NCI-H524 (cell line): ENCODE measurements around the gene SIN3A.
A peak's percentile ranks its signal among the peaks of the same experiment; 100 is the strongest.

Source experiments
- DNase-seq, 2 experiments: peaks; one replicate each; lab custom pipeline; 2025; lab: John Stamatoyannopoulos, UW

The SIN3A gene

GRCh38 chr15:75380773-75381172 is 70.7 kb downstream of the SIN3A start:
- no peak for DNase-seq

GRCh38 chr15:75371901-75372688 is 79.4 kb downstream of the SIN3A start:
- DNase-seq = no peak

- DNase-seq = no peak
These were observed 80.0 kb downstream of the SIN3A start for GRCh38 chr15:75371486-75371885.

- no peak for DNase-seq
These were observed 81.5 kb downstream of the SIN3A start for GRCh38 chr15:75369897-75370581.

DNA sequence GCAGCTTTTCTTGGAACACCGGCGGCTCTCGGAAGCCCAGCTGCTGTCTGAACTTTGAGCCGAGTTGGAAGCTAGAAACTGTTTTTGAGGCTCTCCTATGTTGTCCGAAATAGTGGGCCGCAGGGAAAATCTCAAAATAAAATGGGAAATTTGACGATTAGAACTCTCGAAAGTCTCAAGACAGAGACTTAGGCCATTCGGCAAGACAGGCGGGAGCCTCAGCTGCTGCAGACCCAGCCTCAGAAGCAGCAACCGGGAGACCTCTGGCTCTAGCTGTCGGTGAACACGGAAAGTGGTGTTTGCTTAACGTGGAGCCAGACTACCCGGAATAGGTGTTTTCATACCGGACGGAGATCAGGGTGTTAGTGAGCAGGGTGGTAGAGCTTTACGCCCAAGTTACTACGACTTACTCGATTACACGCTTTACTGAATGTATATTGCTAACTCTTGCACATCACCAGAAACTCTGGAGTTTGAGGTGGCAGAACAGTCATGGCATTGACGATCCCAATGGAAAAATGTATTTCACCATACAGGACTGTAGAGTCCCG is 82.7 kb downstream of the SIN3A start:
- no peak for DNase-seq

- DNase-seq = peak; percentile 96 to 99
These were observed 83.4 kb downstream of the SIN3A start, which contains the start of gene MAN2C1 for GRCh38 chr15:75367913-75368688. MAN2C1 (minus strand) TSS chr15:75368607; CDS start chr15:75368583, 24 bp downstream.

GRCh38 chr15:75367406-75367912 is 84.0 kb downstream of the SIN3A start:
- no peak for DNase-seq

- no peak for DNase-seq
These were observed 84.5 kb downstream of the SIN3A start for GRCh38 chr15:75367006-75367405.

DNA sequence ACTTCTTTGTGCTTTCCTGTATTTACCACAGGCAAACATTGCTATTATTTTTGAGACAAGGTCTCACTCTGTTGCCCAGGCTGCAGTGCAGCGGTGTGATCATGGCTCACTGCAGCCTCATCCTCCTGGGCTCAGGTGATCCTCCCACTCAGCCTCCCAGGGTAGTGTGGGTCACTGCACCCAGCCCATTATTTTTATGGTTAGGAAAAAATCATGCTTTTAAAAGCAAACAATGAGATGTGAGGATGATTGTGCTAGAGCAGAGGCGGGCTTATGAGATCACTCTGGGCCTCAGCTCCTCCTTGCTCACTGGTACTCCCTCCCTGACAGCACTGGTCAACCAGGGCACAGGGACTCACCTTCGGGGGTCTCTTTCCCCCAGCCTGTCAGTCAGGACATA is 85.3 kb downstream of the SIN3A start:
- DNase-seq = no peak

- no peak for DNase-seq
These were observed 86.6 kb downstream of the SIN3A start for GRCh38 chr15:75364881-75365280.

GRCh38 chr15:75363786-75364185 is 87.7 kb downstream of the SIN3A start:
- no peak for DNase-seq

- no peak for DNase-seq
These were observed 88.7 kb downstream of the SIN3A start for GRCh38 chr15:75362642-75363249.

GRCh38 chr15:75361989-75362641 is 89.4 kb downstream of the SIN3A start:
- no peak for DNase-seq

- no peak for DNase-seq
These were observed 90.0 kb downstream of the SIN3A start for GRCh38 chr15:75361361-75361988.

DNA sequence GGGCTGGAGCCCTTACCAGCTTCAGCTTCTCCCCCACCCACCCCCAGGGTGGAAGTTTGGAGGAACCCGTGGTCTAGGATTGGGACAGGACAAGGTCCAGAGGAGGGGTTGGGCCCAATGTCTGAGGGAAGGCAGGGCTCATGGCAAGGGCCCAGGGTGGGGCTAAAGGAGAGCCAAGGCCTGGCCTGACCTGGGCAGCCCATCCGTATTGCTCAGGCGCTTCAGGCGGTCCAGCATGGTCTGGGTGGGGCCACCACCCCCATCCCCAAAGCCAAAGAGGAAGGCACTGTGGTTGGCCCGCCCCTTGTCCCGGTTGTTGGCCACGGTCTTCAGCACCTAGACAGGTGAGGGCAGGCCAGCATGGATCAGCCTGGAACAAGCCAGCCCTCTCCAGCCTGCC is 90.6 kb downstream of the SIN3A start:
- no peak for DNase-seq

- no peak for DNase-seq
These were observed 91.1 kb downstream of the SIN3A start for GRCh38 chr15:75360391-75360790.

DNA sequence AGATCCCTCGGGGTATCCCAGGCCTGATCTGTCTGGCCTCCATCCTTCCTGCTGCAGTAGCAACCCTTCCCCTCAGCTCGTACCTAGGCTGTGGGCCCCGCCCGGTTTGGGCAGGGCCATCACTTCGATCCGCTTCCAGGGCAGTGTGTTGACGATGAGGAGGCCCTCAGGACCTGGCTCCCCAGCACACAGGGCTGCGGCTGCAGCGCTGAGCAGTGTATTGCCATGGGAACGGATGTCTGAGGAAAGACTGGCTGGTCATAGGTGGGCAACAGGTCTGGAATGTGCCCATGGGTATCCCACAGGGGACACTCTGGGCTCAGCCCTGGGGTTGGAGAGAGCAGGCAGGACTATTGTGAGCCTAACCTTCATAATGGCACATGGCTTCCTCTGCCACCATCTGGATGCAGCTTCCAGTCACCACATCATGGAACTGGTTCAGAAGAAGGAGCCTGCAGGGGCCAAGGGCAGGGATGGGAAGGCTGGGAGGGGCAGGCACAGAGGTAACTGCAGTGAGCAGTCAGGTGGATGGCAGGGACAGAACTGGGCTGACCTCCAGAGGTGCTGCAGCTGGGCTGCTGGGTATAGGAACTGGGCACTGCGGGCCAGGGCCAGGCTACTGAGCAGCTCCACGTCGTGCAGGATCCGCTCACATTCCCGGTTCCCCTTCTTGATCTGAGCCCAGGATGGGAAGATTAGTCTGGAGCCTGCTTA is 91.8 kb downstream of the SIN3A start:
- no peak for DNase-seq

DNA sequence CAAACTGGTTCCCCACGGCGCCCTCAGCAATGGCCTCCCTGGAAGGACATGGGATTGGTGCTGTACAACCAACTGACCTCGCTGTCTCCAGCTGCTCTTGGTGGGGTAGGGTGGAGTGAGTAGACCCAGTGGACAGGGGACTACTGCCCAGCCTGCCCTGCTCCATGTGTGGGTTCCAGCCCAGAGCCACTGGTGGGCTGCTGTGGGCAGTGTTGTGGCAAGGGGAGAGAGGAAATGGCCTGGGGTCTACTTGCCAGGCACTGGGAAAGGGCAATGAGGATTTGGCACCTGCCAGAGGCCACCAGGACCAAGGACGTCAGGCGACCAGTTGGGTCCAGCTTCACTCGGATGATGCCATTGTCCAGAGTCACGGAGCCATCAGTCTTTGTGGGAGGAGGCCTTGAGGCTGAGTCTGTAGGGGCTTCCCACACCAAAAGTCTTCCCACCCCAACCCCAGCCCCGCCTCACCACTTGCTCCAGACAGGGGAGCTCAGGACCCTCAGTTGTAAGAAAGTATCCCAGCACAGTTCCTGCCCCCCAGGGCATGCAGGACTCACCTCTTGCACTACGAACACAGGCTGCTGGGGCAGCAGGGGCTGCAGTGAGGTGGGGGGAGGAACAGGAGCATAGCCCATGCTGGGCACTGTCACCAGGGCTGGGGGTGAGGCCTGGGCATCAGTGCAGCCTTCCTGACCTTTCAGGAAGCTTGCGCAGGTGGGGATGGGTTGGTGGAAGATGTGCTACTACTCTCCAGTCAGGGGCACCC is 92.5 kb downstream of the SIN3A start:
- no peak for DNase-seq

- DNase-seq = no peak
These were observed 93.4 kb downstream of the SIN3A start for GRCh38 chr15:75357976-75358673.
